OCI-LY7 (cell line): ENCODE measurements around the gene PPP1R3G.

ENCODE experiments used
- EZH2phosphoT487 ChIP-seq: fragments of 200-600 bp; sonication (generic); IDR thresholded peaks from 2 replicates; pipeline ENCODE4 v1.6.1; 2018; ENCODE audit warnings: low read depth, borderline replicate concordance, mild to moderate bottlenecking, mixed run types, antibody characterized with exemption, low read length, moderate library complexity, mixed read lengths
- TF ChIP-seq, protein P1 (sequence below): fragments of 200-600 bp; sonication (generic); conservative IDR thresholded peaks from 2 replicates; pipeline ENCODE4 v1.5.1; 2014; ENCODE audit warnings: mild to moderate bottlenecking, antibody characterized with exemption, low read length, moderate library complexity, mixed read lengths

DNA sequence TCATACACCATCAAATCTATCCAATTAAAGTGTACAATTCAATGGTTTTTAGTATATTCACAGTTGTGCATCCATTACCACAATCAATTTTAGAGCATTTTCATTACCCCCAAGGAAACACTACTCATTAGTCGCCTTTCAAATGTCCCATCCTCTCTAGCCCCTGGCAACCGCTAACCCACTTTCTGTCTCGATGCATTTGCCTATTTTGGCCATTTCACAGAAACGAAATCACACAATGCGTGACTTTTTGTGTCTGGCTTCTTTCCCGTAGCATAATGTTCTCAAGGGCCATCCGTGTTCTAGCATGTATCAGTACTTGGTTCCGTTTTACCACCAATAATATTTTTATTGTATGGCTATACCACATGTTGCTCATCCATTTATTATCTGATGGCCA is 51.7 kb downstream of the PPP1R3G start:
- TF ChIP-seq, protein P1, sequence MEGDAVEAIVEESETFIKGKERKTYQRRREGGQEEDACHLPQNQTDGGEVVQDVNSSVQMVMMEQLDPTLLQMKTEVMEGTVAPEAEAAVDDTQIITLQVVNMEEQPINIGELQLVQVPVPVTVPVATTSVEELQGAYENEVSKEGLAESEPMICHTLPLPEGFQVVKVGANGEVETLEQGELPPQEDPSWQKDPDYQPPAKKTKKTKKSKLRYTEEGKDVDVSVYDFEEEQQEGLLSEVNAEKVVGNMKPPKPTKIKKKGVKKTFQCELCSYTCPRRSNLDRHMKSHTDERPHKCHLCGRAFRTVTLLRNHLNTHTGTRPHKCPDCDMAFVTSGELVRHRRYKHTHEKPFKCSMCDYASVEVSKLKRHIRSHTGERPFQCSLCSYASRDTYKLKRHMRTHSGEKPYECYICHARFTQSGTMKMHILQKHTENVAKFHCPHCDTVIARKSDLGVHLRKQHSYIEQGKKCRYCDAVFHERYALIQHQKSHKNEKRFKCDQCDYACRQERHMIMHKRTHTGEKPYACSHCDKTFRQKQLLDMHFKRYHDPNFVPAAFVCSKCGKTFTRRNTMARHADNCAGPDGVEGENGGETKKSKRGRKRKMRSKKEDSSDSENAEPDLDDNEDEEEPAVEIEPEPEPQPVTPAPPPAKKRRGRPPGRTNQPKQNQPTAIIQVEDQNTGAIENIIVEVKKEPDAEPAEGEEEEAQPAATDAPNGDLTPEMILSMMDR: no peak
- TF ChIP-seq EZH2phosphoT487: no peak
